ENCODE results near the gene OR4C3.
"Not testable (repeated sequence)": the region's sequence is repeated elsewhere in the genome, so short reads cannot be mapped to it uniquely, and the experiment has no call there.

Gene OR4C3

DNA sequence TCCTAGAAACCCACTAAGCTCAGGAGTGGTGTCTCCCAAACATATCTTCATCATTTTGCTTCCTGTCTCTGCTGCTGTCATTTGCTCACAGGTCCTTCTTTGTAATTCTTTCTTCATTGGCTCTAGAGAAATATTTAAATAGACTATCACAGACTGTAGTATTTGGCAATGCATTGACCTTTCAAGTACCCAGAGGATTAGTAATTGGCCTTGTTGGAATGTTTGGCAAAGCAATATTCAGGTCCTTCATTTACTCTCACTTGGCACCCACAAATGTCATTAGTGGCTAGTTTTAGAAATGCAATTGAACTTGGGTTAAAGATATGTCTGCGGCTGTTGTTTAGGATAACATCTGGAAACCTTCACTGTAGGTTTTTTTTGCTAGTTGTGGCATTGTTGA lies 30.0 kb downstream of the OR4C3 start:
- TF ChIP-seq, protein P1, sequence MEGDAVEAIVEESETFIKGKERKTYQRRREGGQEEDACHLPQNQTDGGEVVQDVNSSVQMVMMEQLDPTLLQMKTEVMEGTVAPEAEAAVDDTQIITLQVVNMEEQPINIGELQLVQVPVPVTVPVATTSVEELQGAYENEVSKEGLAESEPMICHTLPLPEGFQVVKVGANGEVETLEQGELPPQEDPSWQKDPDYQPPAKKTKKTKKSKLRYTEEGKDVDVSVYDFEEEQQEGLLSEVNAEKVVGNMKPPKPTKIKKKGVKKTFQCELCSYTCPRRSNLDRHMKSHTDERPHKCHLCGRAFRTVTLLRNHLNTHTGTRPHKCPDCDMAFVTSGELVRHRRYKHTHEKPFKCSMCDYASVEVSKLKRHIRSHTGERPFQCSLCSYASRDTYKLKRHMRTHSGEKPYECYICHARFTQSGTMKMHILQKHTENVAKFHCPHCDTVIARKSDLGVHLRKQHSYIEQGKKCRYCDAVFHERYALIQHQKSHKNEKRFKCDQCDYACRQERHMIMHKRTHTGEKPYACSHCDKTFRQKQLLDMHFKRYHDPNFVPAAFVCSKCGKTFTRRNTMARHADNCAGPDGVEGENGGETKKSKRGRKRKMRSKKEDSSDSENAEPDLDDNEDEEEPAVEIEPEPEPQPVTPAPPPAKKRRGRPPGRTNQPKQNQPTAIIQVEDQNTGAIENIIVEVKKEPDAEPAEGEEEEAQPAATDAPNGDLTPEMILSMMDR (IDR thresholded peaks at IDR 0.05; ENCODE audit: insufficient read depth, low read length, poor library complexity, severe bottlenecking), result no peak
- TF ChIP-seq EZH2phosphoT487 (conservative IDR thresholded peaks at IDR 0.05; ENCODE audit: low read length), result no peak
- Histone ChIP-seq H3K27me3 (ENCODE audit: low read length) (no peaks in the 10 kb centered on the region), H3K4me3 (ENCODE audit: insufficient read depth, low read length, poor library complexity, severe bottlenecking) (no peak overlapping the region), H3F3A (ENCODE audit: insufficient read depth) (no peaks in the 10 kb centered on the region), H3K9me3 (ENCODE audit: insufficient read depth, low read length) (no peaks in the 10 kb centered on the region), H2AFZ (ENCODE audit: low read depth, low read length, severe bottlenecking) (no peak overlapping the region), H3K9me2 (replicated peaks; ENCODE audit: insufficient read depth, low read length) (no peaks in the 10 kb centered on the region), H3K79me2 (ENCODE audit: insufficient read depth, low read length) (no peaks in the 10 kb centered on the region), H3K36me3 (ENCODE audit: low read length) (no peaks in the 10 kb centered on the region), H3K27ac (ENCODE audit: low read depth, low read length) (no peak overlapping the region), H3K9ac (ENCODE audit: low read length) (no peak overlapping the region), H3K4me2 (ENCODE audit: low read depth, low read length, poor library complexity, severe bottlenecking) (no peak overlapping the region), H4K20me1 (ENCODE audit: low read depth, low read length) (no peaks in the 10 kb centered on the region)

- H3K9me3 ChIP-seq (ENCODE audit: insufficient read depth, low read length); H3K27me3 ChIP-seq (ENCODE audit: low read length); H3K36me3 ChIP-seq (ENCODE audit: low read length); H3K9me2 ChIP-seq (replicated peaks; ENCODE audit: insufficient read depth, low read length); H3F3A ChIP-seq (ENCODE audit: insufficient read depth); H3K27ac ChIP-seq (ENCODE audit: low read depth, low read length); H2AFZ ChIP-seq (ENCODE audit: low read depth, low read length, severe bottlenecking); H3K79me2 ChIP-seq (ENCODE audit: insufficient read depth, low read length); H4K20me1 ChIP-seq (ENCODE audit: low read depth, low read length); H3K9ac ChIP-seq (ENCODE audit: low read length); H3K4me2 ChIP-seq (ENCODE audit: low read depth, low read length, poor library complexity, severe bottlenecking); H3K4me3 ChIP-seq (ENCODE audit: insufficient read depth, low read length, poor library complexity, severe bottlenecking): not testable (repeated sequence)
Measured at GRCh38 chr11:48361289-48361688, 36.6 kb downstream of the OR4C3 start.

DNA sequence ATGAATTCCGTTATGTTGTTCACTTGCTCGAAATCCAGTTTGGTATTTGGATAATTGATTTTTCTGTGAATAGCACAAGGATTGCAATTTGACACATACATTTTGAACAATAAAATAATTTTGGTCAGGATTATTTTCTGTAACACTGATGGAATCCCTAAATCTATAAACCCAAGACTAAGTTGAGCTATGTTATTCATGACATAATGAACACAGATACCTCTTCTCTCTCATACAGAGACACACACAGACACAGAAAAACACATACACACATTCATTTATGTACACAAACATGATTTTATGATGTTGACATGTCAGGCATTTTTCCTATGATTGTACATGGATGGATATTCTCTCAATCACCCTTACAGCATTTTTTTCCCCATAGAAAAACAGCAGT lies 41.6 kb downstream of the OR4C3 start, which contains the start of gene OR4C5:
TSS of gene OR4C5 (minus strand) at position 101 of the 400 bp plus-strand sequence. CDS start at position 101, 0 bp downstream.
- H4K20me1 ChIP-seq (ENCODE audit: low read depth, low read length), result no peaks in the 10 kb centered on the region
- H3K4me3 ChIP-seq (ENCODE audit: insufficient read depth, low read length, poor library complexity, severe bottlenecking), result no peak within 1 kb of the TSS
- H3K27me3 ChIP-seq (ENCODE audit: low read length), result no peaks in the 10 kb centered on the region
- H3K9me2 ChIP-seq (replicated peaks; ENCODE audit: insufficient read depth, low read length), result no peaks in the 10 kb centered on the region
- no peaks in the 10 kb centered on the region for H3K79me2 ChIP-seq (ENCODE audit: insufficient read depth, low read length)
- H3K36me3 ChIP-seq (ENCODE audit: low read length), result no peaks in the 10 kb centered on the region
- H3K27ac ChIP-seq (ENCODE audit: low read depth, low read length), result no peak within 1 kb of the TSS
- TF ChIP-seq EZH2phosphoT487 (conservative IDR thresholded peaks at IDR 0.05; ENCODE audit: low read length), result no peak
- TF ChIP-seq, protein P1 (IDR thresholded peaks at IDR 0.05; ENCODE audit: insufficient read depth, low read length, poor library complexity, severe bottlenecking), result no peak
- no peaks in the 10 kb centered on the region for H3K9me3 ChIP-seq (ENCODE audit: insufficient read depth, low read length)
- no peaks in the 10 kb centered on the region for H3F3A ChIP-seq (ENCODE audit: insufficient read depth)
- no peak within 1 kb of the TSS for H3K9ac ChIP-seq (ENCODE audit: low read length)
- H3K4me2 ChIP-seq (ENCODE audit: low read depth, low read length, poor library complexity, severe bottlenecking), result no peak within 1 kb of the TSS
- no peak within 1 kb of the TSS for H2AFZ ChIP-seq (ENCODE audit: low read depth, low read length, severe bottlenecking)

Measured in SU-DHL-6 (cell line).